HG03039 (cell line): ENCODE data around the gene SLC5A9.

ENCODE experiments used
- ATAC-seq: cut with Tn5 transposase; IDR thresholded peaks from one replicate; pipeline ENCODE4 v1.9.1; 2021; ENCODE audit warnings: mild to moderate bottlenecking, moderate library complexity; ENCODE audit not compliant: unreplicated experiment

The SLC5A9 gene

GRCh38 chr1:48222501-48223242 is at the start of gene SLC5A9:
Gene SLC5A9 (plus strand): TSS chr1:48222716. CDS start chr1:48222737, 21 bp downstream.
- ATAC-seq: no peak

GRCh38 chr1:48175116-48175515 is 47.4 kb upstream of the SLC5A9 start:
- no peak for ATAC-seq

DNA sequence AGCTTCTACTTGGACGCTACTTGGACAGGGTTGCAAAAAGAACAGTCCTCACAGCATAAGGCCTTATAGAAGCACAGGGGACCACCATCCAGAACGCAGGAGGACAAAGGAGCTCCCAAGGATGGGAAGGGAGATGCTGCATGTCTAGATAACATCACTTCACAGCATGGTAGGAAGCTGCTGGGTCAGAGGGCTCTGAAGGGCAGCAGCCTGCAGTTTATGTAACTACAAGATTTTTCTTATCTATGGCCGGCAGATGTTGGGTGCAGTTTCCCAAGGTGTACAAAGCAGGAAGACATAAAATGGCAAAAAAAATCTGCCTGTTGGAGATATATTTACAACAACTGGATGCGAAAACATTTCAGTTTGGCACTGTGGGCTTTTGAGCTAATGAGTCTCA is 45.3 kb upstream of the SLC5A9 start:
- no peak for ATAC-seq

DNA sequence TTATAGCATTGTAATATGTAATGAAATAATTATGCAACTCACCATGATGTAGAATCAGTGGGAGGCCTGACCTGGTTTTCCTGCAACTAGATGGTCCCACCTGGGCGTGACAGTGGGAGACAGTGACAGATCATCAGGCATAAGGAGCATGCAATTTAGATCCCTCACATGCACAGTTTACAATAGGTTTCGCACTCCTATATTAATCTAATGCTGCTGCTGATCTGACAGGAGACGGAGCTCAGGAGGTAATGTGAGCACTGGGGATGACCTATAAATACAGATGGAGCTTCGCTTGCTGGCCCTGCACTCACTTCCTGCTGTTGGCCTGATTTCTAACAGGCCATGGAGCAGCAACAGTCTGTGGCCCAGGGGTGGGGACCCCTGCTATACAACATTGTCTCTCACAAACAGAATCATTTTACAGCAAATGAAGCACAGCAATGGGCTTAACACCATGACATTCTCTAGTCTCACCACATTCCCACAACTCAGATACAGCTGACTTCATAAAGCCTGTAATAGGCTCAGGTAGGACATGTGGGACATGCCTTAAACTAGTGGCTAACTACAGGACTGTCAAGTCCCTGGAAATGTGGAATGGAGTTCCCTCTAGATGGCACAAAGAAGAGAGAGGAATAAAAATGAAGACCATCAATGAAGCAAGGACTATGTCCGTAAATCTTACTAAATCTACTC is 40.7 kb upstream of the SLC5A9 start:
- no peak for ATAC-seq

DNA sequence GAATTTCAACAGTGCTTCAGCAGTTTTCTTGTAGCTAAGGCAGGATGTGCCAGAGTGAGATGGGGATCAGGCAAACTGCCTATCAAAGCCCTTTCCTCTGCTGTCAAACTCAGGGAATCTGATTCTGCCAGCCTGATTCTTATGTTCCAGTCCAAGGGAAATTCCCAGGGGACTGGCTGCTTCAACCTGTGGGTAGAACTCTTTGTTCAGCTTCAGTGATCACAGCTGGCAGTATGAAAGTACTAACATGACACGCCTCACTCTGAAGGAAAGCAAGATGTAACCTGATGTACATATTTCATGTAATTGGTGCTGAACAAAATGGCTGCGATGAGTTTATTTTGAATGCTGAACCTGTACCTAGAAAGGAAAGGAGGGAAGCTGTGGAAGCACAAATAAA is 40.1 kb upstream of the SLC5A9 start:
- ATAC-seq: peak; percentile 56

- no peak for ATAC-seq
Observed at GRCh38 chr1:48186306-48186839, 36.1 kb upstream of the SLC5A9 start.

- ATAC-seq: no peak
Observed at GRCh38 chr1:48187969-48188563, 34.5 kb upstream of the SLC5A9 start.

GRCh38 chr1:48190881-48191280 is 31.6 kb upstream of the SLC5A9 start:
- no peak for ATAC-seq

DNA sequence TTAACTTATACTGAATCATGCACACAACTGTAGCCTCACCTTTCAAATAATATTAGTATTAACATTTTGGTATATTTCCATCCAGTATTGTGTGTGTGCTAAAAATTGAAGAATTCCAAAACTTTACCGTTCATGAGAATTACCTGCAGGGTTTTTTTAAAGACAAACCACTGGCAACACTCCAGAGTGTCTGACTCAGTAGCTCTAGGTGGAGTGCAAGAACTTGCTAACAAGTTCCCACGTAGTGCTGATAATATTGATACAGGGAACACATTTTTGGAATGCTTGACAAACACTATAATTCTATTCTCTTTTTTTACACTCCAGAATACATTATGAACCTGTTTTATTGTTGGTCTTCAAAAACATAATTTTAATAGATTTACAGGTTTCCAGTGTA is 27.7 kb upstream of the SLC5A9 start:
- no peak for ATAC-seq

DNA sequence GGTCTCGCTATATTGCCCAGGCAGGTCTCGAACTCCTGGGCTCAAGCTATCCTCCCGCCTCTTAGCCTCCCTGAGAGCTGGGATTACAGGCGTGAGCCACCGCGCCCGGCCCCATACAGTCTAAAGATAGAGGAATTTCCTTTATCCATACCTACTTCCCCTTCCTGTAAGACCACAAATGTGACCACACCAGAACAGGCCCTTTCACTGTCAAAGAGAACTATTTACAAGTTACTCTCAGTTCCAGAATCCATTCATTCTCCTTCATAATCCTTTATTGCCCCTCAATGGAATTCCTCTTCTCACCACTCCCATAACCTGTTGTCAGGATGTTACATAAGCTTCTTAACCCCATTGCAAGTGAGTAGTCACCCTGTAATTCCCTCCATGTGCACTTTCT is 26.3 kb upstream of the SLC5A9 start:
- ATAC-seq: no peak

GRCh38 chr1:48198970-48199369 is 23.5 kb upstream of the SLC5A9 start:
- no peak for ATAC-seq

DNA sequence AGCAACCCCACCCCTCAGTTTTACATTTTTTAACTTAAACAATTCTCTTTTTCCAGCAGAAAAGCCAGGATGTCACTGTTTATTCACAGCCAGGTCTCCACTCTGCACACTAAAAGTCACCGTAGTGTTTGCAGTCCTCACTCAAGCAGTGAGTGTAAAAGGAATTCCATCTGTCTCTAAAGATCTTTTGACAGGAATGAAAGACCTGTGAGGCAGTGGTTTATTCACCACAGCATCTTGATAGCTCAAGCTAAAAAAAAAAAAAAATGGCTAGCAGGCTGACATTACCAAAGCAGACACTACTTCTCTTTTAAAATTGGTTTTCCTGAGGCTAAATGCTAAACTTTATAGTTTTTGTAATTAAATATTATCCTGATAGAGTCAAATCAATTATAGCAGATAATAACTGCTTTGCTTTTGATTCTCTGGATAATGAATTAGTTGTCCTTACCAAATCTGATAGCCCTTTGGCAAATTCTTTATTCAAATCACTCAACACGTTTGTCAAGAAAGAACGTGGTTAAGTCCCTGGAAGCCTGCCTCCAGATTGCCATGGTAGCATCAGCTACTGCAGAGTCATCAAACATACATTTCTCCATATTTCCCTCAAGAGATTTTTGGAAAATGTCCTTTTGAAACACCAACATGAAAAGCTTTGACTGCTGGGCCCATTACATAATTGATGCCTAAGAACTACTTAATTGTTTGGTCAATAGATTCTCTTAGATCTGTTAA is 22.2 kb upstream of the SLC5A9 start:
- ATAC-seq: no peak

DNA sequence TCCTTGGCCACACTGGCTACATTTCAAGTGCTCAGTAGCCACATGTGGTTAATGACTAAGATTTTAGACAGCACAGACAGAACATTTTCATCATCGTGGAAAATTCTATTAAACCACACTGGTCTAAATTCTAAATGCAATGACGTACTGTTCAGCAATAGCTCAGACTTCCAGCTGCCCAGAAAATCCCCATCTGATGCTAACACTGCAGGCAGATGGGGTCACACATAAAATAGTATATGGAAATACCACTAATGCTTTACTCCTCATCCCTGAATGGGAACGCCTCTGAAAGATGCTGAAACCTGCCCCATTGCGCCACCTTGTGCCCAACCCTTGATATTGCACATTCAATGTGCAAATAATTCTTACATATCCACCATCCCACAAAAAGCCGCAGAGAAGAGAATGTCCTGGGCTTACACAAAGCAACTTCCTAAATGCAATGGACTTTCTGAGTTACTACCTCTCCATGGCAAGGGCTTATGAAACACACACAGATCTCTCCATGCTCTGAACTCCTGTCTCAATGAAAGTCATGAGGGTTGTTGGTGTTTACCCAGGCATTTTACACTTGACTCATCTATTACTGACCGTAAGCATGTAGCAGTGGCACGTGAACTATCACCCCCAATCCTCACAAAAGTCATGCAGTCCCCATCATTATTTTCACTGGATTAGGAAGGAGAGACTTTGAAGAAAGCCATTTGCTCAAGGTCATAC is 20.3 kb upstream of the SLC5A9 start:
- no peak for ATAC-seq

- no peak for ATAC-seq
Observed at GRCh38 chr1:48203287-48203900, 19.1 kb upstream of the SLC5A9 start.

- no peak for ATAC-seq
Observed at GRCh38 chr1:48205522-48205921, 17.0 kb upstream of the SLC5A9 start.

DNA sequence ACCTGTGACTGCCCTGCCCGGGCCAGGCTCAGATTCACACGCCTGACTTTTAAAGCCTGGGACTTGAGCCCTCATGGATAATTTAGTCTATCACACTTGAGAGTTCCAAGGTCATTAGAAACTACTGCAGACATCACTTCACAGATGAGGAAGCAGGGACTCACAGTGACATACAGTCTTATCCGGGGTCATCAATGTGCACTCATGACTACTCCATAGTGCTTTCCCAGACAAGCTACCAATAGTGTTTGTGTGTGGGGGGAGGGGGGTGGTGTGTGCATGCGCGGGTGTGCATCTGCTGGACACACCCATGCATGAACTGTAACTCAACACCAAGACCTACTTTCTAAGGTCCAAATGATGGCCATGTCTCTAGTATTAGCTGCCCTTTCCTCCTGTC is 16.1 kb upstream of the SLC5A9 start:
- no peak for ATAC-seq

DNA sequence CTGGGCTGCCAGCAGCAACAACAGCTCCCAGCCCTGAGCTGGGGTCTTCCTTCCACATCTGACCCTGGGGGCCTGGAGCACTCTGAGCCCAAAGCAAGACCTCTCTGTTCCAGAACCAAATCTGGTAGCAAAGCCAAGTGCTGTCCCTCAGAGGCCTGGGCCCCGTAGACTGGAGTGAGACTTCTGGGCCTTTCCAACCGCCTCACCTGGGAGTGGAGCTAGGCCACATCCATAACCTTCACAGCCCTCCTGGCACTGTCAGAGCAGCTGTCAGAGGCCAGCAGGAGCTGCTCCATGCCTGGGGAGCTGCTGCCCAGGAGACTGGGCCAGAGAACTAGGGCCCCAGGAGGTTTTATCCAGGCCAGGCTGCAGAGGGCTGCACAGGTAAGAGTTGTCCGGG is 15.4 kb upstream of the SLC5A9 start:
- no peak for ATAC-seq

GRCh38 chr1:48207536-48208075 is 14.9 kb upstream of the SLC5A9 start:
- ATAC-seq: no peak

DNA sequence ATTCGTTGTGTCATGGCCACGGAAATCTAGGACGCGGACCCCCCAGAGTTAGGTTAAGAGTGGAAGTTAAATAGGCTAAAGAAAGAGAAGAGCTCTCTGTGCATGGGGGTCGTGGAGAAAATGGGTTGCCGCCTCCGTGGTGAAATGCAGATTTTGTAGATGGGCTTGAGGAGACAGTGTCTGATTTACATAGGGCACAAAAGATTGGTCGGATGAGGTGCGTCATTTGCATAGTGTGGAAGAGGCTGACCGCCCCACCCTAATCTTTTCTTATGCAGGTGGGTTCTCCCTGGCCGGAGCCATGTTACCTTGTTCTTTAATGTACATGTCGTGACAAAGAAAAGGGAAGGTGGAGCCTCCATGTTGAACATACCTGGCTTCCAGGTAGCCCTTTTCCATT is 14.3 kb upstream of the SLC5A9 start:
- ATAC-seq: no peak

GRCh38 chr1:48208652-48209051 is 13.9 kb upstream of the SLC5A9 start:
- no peak for ATAC-seq
